Trophoblast cell (in vitro differentiated cells and primary cell): ENCODE data around the gene GYS2.

ENCODE experiments used
- DNase-seq, 2 donors: peaks; one replicate each; pipeline ENCODE4 v3.0.0-alpha.2; 2016
- H2AFZ ChIP-seq: 2 replicates; pipeline ENCODE4 v1.6.1; 2013; ENCODE audit warnings: low read length, moderate library complexity, mild to moderate bottlenecking; ENCODE audit not compliant: insufficient read depth, poor library complexity
- H2AK5ac ChIP-seq: 2 replicates; pipeline ENCODE4 v1.6.1; 2013; ENCODE audit warnings: mild to moderate bottlenecking, low read length
- H2BK120ac ChIP-seq: 2 replicates; pipeline ENCODE4 v1.6.1; 2013; ENCODE audit warnings: low read length, mild to moderate bottlenecking, moderate library complexity; ENCODE audit not compliant: insufficient read depth, poor library complexity
- H2BK12ac ChIP-seq: 2 replicates; pipeline ENCODE4 v1.6.1; 2013; ENCODE audit warnings: mild to moderate bottlenecking, low read length, moderate library complexity
- H2BK5ac ChIP-seq: 2 replicates; pipeline ENCODE4 v1.6.1; 2013; ENCODE audit warnings: low read length, low read depth, moderate library complexity, mild to moderate bottlenecking; ENCODE audit not compliant: poor library complexity
- H3K14ac ChIP-seq: 2 replicates; pipeline ENCODE4 v1.6.1; 2013; ENCODE audit warnings: mild to moderate bottlenecking, low read length
- H3K18ac ChIP-seq: 2 replicates; pipeline ENCODE4 v1.6.1; 2013; ENCODE audit warnings: mild to moderate bottlenecking, low read length
- H3K23ac ChIP-seq: 2 replicates; pipeline ENCODE4 v1.6.1; 2013; ENCODE audit warnings: low read length
- H3K27ac ChIP-seq: 2 replicates; pipeline ENCODE4 v1.5.1; 2013; ENCODE audit warnings: low read depth, mild to moderate bottlenecking, inconsistent platforms, low read length, moderate library complexity
- H3K27me3 ChIP-seq: 2 replicates; pipeline ENCODE4 v1.6.1; 2013; ENCODE audit warnings: inconsistent platforms, mild to moderate bottlenecking, low read length, moderate library complexity; ENCODE audit not compliant: insufficient read depth
- H3K36me3 ChIP-seq, 2 experiments: 1 replicate in 1 of 2; 2 replicates in 1 of 2; pipeline ENCODE4 v1.6.1; 2013; ENCODE audit warnings: low read length in 2 of 2, mild to moderate bottlenecking in 2 of 2, moderate library complexity in 1 of 2; ENCODE audit not compliant: insufficient read depth in 2 of 2, control insufficient read depth in 1 of 2
- H3K4ac ChIP-seq: 2 replicates; pipeline ENCODE4 v1.6.1; 2013; ENCODE audit warnings: low read depth, mild to moderate bottlenecking, low read length, moderate library complexity
- H3K4me1 ChIP-seq, 2 experiments: 1 replicate in 1 of 2; 2 replicates in 1 of 2; pipeline ENCODE4 v1.6.1; 2013; ENCODE audit warnings: low read length in 2 of 2, mild to moderate bottlenecking in 2 of 2, moderate library complexity in 1 of 2; ENCODE audit not compliant: insufficient read depth in 2 of 2, control insufficient read depth in 1 of 2
- H3K4me2 ChIP-seq: 2 replicates; pipeline ENCODE4 v1.6.1; 2013; ENCODE audit warnings: inconsistent platforms, mild to moderate bottlenecking, low read length, moderate library complexity
- H3K4me3 ChIP-seq: 2 replicates; pipeline ENCODE4 v1.5.1; 2013; ENCODE audit warnings: mild to moderate bottlenecking, low read depth, low read length, inconsistent platforms
- H3K79me1 ChIP-seq: one replicate; pipeline ENCODE4 v1.6.1; 2013; ENCODE audit warnings: low read length
- H3K79me2 ChIP-seq: 2 replicates; pipeline ENCODE4 v1.6.1; 2013; ENCODE audit warnings: low read length, mild to moderate bottlenecking; ENCODE audit not compliant: control insufficient read depth, insufficient read depth, poor library complexity
- H3K9ac ChIP-seq: 2 replicates; pipeline ENCODE4 v1.6.1; 2013; ENCODE audit warnings: mild to moderate bottlenecking, low read length
- H3K9me3 ChIP-seq: 2 replicates; pipeline ENCODE4 v1.6.1; 2013; ENCODE audit warnings: low read depth, mild to moderate bottlenecking, control low read depth, inconsistent platforms, low read length; ENCODE audit not compliant: insufficient read depth
- H4K12ac ChIP-seq: 2 replicates; pipeline ENCODE4 v1.6.1; 2013; ENCODE audit warnings: low read depth, mild to moderate bottlenecking, low read length, moderate library complexity
- H4K8ac ChIP-seq: 2 replicates; pipeline ENCODE4 v1.6.1; 2013; ENCODE audit warnings: low read depth, mild to moderate bottlenecking, low read length, moderate library complexity
- H4K91ac ChIP-seq: one replicate; pipeline ENCODE4 v1.6.1; 2013; ENCODE audit warnings: low read depth, mild to moderate bottlenecking, low read length, moderate library complexity
- WGBS: extraction: QIAGEN DNeasy Blood & Tissue Kit; methylation state at CpG from one replicate; pipeline ENCODE4 v1.1.7; 2013; ENCODE audit warnings: missing lambda C conversion rate; ENCODE audit not compliant: insufficient read length, insufficient coverage; ENCODE audit errors: extremely low coverage; 5-methylcytosine and 5-hydroxymethylcytosine counted together

GYS2 gene

GRCh38 chr12:21518451-21518850, 86.2 kb downstream of the GYS2 start:
- Histone ChIP-seq H3K9ac (no peak overlapping the region), H3K79me2 (no peaks in the 10 kb centered on the region), H3K18ac (no peak overlapping the region), H4K91ac (no peak overlapping the region), H3K27me3 (no peaks in the 10 kb centered on the region), H3K4me1 (no peaks in the 10 kb centered on the region), H3K36me3 (peaks cover 1 to 2% of the 10 kb centered on the region in 2 experiments), H2AK5ac (no peak overlapping the region), H3K14ac (no peak overlapping the region), H3K79me1 (no peaks in the 10 kb centered on the region), H2BK120ac (no peak overlapping the region), H4K12ac (no peak overlapping the region), H3K4me3 (no peak overlapping the region), H3K4me2 (no peak overlapping the region), H2AFZ (no peak overlapping the region), H2BK5ac (no peak overlapping the region), H2BK12ac (no peak overlapping the region), H4K8ac (no peak overlapping the region), H3K9me3 (no peaks in the 10 kb centered on the region), H3K27ac (no peak overlapping the region), H3K4ac (no peak overlapping the region), H3K23ac (no peak overlapping the region)
- no peak for DNase-seq
- WGBS: no CpG with 5 or more reads among the region's 3 CpGs

DNA sequence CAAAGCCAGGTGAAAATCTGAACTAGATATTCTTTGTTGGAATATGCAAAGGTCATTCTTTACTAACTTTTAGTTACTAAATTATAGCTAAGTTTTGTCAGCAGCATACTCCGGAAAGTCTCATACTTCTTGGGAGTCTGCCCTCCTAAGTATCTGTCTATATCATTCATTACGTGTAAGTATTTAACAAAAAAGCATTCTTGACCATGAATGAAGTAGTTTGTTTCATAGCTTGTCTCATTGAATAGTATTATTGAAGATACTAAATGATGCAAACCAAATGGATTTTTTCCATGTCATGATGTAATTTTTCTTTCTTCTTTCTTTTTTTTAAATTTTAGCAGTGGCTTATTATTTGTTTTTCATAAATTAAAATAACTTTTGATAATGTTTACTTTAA, 88.4 kb downstream of the GYS2 start:
- H2BK5ac ChIP-seq: no peak overlapping the region
- no peak overlapping the region for H2BK120ac ChIP-seq
- peaks cover 6 to 8% of the 10 kb centered on the region in 2 experiments for H3K36me3 ChIP-seq
- H2BK12ac ChIP-seq: no peak overlapping the region
- no peak overlapping the region for H3K14ac ChIP-seq
- H3K9me3 ChIP-seq: no peaks in the 10 kb centered on the region
- no peaks in the 10 kb centered on the region for H3K79me2 ChIP-seq
- no peak overlapping the region for H3K4me2 ChIP-seq
- H2AK5ac ChIP-seq: no peak overlapping the region
- no peak overlapping the region for H3K27ac ChIP-seq
- H3K79me1 ChIP-seq: no peaks in the 10 kb centered on the region
- no peak overlapping the region for H3K18ac ChIP-seq
- no peak overlapping the region for H4K91ac ChIP-seq
- no peak overlapping the region for H3K4ac ChIP-seq
- no peaks in the 10 kb centered on the region for H3K27me3 ChIP-seq
- no peak overlapping the region for H3K23ac ChIP-seq
- no peak overlapping the region for H4K12ac ChIP-seq
- no peak overlapping the region for H3K4me3 ChIP-seq
- H2AFZ ChIP-seq: no peak overlapping the region
- no peak overlapping the region for H4K8ac ChIP-seq
- no CpG with 5 or more reads among the region's 2 CpGs for WGBS
- H3K9ac ChIP-seq: no peak overlapping the region
- no peaks in the 10 kb centered on the region for H3K4me1 ChIP-seq
- no peak for DNase-seq

DNA sequence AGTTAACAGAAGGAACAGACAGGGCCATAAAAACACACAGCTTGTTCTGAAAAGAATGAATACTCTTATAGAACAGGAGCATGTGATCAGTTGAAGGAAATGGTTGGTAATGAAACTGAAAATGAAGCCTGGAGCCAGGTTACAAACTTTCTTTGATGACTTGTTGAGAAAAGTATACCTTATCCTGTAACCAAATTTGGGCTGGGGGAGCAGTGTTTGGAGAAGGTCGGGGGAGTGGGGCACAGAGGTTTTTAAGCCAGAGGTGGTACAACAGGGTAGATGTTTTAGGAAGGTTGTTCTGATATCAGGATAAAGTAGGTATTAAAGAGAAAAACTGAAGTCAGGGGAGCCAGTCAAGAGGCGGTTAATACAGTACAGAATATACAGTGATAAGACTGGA, 94.9 kb downstream of the GYS2 start:
- Histone ChIP-seq H3K4me2 (no peak overlapping the region), H2BK5ac (no peak overlapping the region), H3K9me3 (no peaks in the 10 kb centered on the region), H3K9ac (no peak overlapping the region), H4K8ac (no peak overlapping the region), H3K4ac (no peak overlapping the region), H2BK12ac (no peak overlapping the region), H3K23ac (no peak overlapping the region), H3K4me1 (no peaks in the 10 kb centered on the region), H4K12ac (no peak overlapping the region), H3K27me3 (no peaks in the 10 kb centered on the region), H3K79me2 (no peaks in the 10 kb centered on the region), H4K91ac (no peak overlapping the region), H2BK120ac (no peak overlapping the region), H3K36me3 (peaks cover 7 to 8% of the 10 kb centered on the region in 2 experiments), H3K4me3 (no peak overlapping the region), H3K18ac (no peak overlapping the region), H2AFZ (no peak overlapping the region), H3K79me1 (no peaks in the 10 kb centered on the region), H3K27ac (no peak overlapping the region), H3K14ac (no peak overlapping the region), H2AK5ac (no peak overlapping the region)
- DNase-seq: no peak
- WGBS: no CpG with 5 or more reads among the region's 2 CpGs

DNA sequence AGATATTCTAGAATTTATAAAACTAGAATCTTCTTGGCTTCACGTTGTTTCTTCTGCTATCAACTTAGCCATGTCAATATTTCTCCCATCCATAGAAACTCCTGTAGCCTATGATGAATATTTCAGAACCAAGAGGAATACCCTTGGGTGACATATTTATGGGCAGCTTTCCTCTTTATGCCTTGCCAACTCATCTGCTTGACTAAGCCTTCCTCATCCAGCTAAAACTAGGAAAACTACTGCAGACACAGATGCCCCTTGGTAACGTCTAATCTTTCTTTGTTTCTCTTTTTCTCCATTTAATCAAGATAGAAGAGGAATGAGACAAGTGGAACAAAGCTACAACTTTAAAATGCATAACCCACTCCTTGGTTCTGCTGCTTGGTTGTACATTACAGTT, 96.8 kb downstream of the GYS2 start:
- Histone ChIP-seq H3K4me2 (no peak overlapping the region), H2BK5ac (no peak overlapping the region), H3K79me2 (peaks cover under 1% of the 10 kb centered on the region), H2BK12ac (no peak overlapping the region), H3K4ac (no peak overlapping the region), H3K36me3 (peaks cover 3 to 5% of the 10 kb centered on the region in 2 experiments), H2AK5ac (no peak overlapping the region), H3K9me3 (no peaks in the 10 kb centered on the region), H3K9ac (no peak overlapping the region), H4K91ac (no peak overlapping the region), H3K18ac (no peak overlapping the region), H3K4me3 (no peak overlapping the region), H3K23ac (no peak overlapping the region), H3K27me3 (no peaks in the 10 kb centered on the region), H4K8ac (no peak overlapping the region), H2BK120ac (no peak overlapping the region), H3K14ac (no peak overlapping the region), H4K12ac (no peak overlapping the region), H2AFZ (no peak overlapping the region), H3K27ac (no peak overlapping the region), H3K79me1 (no peaks in the 10 kb centered on the region), H3K4me1 (peaks cover 1% of the 10 kb centered on the region in 2 experiments)
- no peak for DNase-seq
- no CpG with 5 or more reads among the region's 2 CpGs for WGBS
